B cell (primary cell): ENCODE measurements around the gene AKT3. TPM values are rescaled to one million over a fixed set of nuclear protein-coding genes. Genes with fewer than 3 reads are reported as not detected.

Experiments
- ATAC-seq: fragments of 200-7000 bp; cut with Tn5 transposase; one replicate; pipeline ENCODE4 v1.10.0; 2021; ENCODE audit warnings: low read depth, mild to moderate bottlenecking, moderate number of reproducible peaks, moderate library complexity
- CTCF ChIA-PET: fragments of 350-600 bp; sonication (Branson Sonifier 250); formaldehyde crosslinking; loops from one replicate; lab custom pipeline; 2021; ENCODE audit warnings: antibody characterized with exemption, inconsistent platforms; lab: Charles Lee
- POLR2A ChIA-PET: fragments of 350-600 bp; sonication (Branson Sonifier 250); formaldehyde crosslinking; loops from one replicate; lab custom pipeline; 2021; ENCODE audit warnings: antibody characterized with exemption; lab: Charles Lee
- DNase-seq: peaks from one replicate; pipeline ENCODE4 v3.0.0; 2013
- H2AFZ ChIP-seq: 2 replicates; pipeline ENCODE4 v1.6.1; 2012; ENCODE audit warnings: mild to moderate bottlenecking, low read depth, low read length; ENCODE audit not compliant: insufficient read depth, poor library complexity, severe bottlenecking
- H3K27ac ChIP-seq, 2 donors: 1 replicate in 1 of 2; 2 replicates in 1 of 2; pipeline ENCODE4 v1.5.1; 2012 to 2013; ENCODE audit warnings: low read length in 2 of 2, mild to moderate bottlenecking in 2 of 2, moderate library complexity in 1 of 2
- H3K27me3 ChIP-seq, 4 experiments: fragments of 200-600 bp in 1 of 4; sonication (generic) in 1 of 4; replicated peaks in 1 of 4; 1 replicate in 2 of 4; 2 replicates in 2 of 4; pipeline versions ENCODE4 v1.6.1 to v1.7.0; 2013 to 2016; ENCODE audit warnings: low read length in 3 of 4, mild to moderate bottlenecking in 2 of 4, mixed read lengths in 1 of 4, moderate library complexity in 1 of 4; ENCODE audit not compliant: insufficient read depth in 4 of 4, control insufficient read depth in 3 of 4; ENCODE audit errors: control extremely low read depth in 1 of 4
- H3K36me3 ChIP-seq, 2 experiments: replicated peaks in 1 of 2; 1 replicate in 1 of 2; 2 replicates in 1 of 2; pipeline versions ENCODE4 v1.6.1 to v1.7.1; 2013; ENCODE audit warnings: low read length in 1 of 2; ENCODE audit not compliant: insufficient read depth in 2 of 2, control insufficient read depth in 1 of 2; ENCODE audit errors: control extremely low read depth in 1 of 2, extremely low read depth in 1 of 2
- H3K4me1 ChIP-seq, 2 donors: fragments of 200-600 bp in 1 of 2; sonication (generic) in 1 of 2; 1 replicate in 1 of 2; 2 replicates in 1 of 2; pipeline versions ENCODE4 v1.5.1 to v1.6.1; 2013 to 2017; ENCODE audit warnings: low read length in 2 of 2; ENCODE audit not compliant: control insufficient read depth in 2 of 2, insufficient read depth in 2 of 2
- H3K4me2 ChIP-seq: replicated peaks from 2 replicates; pipeline ENCODE3; 2012; ENCODE audit warnings: mild to moderate bottlenecking, low read depth, low read length; ENCODE audit not compliant: poor library complexity, severe bottlenecking
- H3K4me3 ChIP-seq, 5 experiments: fragments of 200-600 bp in 1 of 5; sonication (generic) in 1 of 5; 1 replicate in 3 of 5; 2 replicates in 2 of 5; pipeline versions ENCODE4 v1.5.1 to v1.7.0; 2011 to 2016; ENCODE audit warnings: low read length in 4 of 5, mild to moderate bottlenecking in 4 of 5, low read depth in 2 of 5, control low read depth in 1 of 5, moderate library complexity in 1 of 5; ENCODE audit not compliant: insufficient read depth in 1 of 5; ENCODE audit errors: control extremely low read depth in 1 of 5, extremely low read depth in 1 of 5
- H3K79me2 ChIP-seq: fragments of 200-600 bp; sonication (generic); one replicate; pipeline ENCODE4 v1.6.0; 2016; ENCODE audit warnings: low read length; ENCODE audit not compliant: control insufficient read depth, insufficient read depth
- H3K9ac ChIP-seq: fragments of 200-600 bp; sonication (generic); 2 replicates; pipeline ENCODE4 v1.6.1; 2017; ENCODE audit warnings: mild to moderate bottlenecking, low read length, moderate library complexity
- H3K9me3 ChIP-seq, 3 donors: one replicate each; pipeline versions ENCODE4 v1.6.1 to v1.7.1; 2013; ENCODE audit warnings: low read length in 2 of 3; ENCODE audit not compliant: control insufficient read depth in 2 of 3, insufficient read depth in 1 of 3; ENCODE audit errors: control extremely low read depth in 1 of 3
- H4K20me1 ChIP-seq: 2 replicates; pipeline ENCODE4 v1.6.0; 2012; ENCODE audit warnings: mild to moderate bottlenecking, low read length; ENCODE audit not compliant: insufficient read depth, control insufficient read depth, poor library complexity, severe bottlenecking
- H3K27ac Mint-ChIP-seq: one replicate; pipeline ENCODE4 v1.8.0; 2021; ENCODE audit warnings: mixed read lengths
- H3K27me3 Mint-ChIP-seq: one replicate; pipeline ENCODE4 v1.8.0; 2021; ENCODE audit warnings: mixed read lengths
- H3K4me1 Mint-ChIP-seq: one replicate; pipeline ENCODE4 v1.8.0; 2021; ENCODE audit warnings: mixed read lengths
- H3K4me3 Mint-ChIP-seq: one replicate; pipeline ENCODE4 v1.8.0; 2021; ENCODE audit warnings: mixed read lengths
- H3K9me3 Mint-ChIP-seq: one replicate; pipeline ENCODE4 v1.8.0; 2022; ENCODE audit warnings: mixed read lengths; ENCODE audit not compliant: insufficient read depth
- EZH2 ChIP-seq: IDR thresholded peaks from 2 replicates; pipeline ENCODE4 v1.6.1; 2012; ENCODE audit warnings: borderline replicate concordance, low read depth, mild to moderate bottlenecking, moderate library complexity, low read length; ENCODE audit not compliant: insufficient read depth, poor library complexity, severe bottlenecking
- WGBS: methylation state at CpG from one replicate; pipeline ENCODE4 v1.1.5; 2013; ENCODE audit warnings: missing lambda C conversion rate; ENCODE audit not compliant: insufficient coverage; 5-methylcytosine and 5-hydroxymethylcytosine counted together
- intact Hi-C: fragments of 100-400 bp; cut with micrococcal nuclease; formaldehyde crosslinking; loops from one replicate; pipeline ENCODE4 v1.10.0; 2022
- polyA plus RNA-seq: library from polyadenylated mRNA; depleted of rRNA; stranded (reverse); fragments of >200 nt; gene quantifications from 2 replicates; pipeline ENCODE4 v1.2.3, GENCODE V29; 2012
- total RNA-seq, 2 donors: library from RNA; stranded (reverse); fragments of 120-200 nt in 1 of 2; gene quantifications; 1 replicate in 1 of 2; 2 replicates in 1 of 2; pipeline versions ENCODE4 v1.2.3 to v1.2.4, GENCODE V29; 2013 to 2022
- TF ChIP-seq, protein P1 (sequence below): fragments of 200-600 bp; IDR thresholded peaks from one replicate; pipeline ENCODE4 v1.8.0; 2022; ENCODE audit warnings: antibody characterized with exemption, mild to moderate bottlenecking

The AKT3 gene
- total and polyA plus RNA-seq, 2 donors (not counting 1 experiment from before 2014, with no cell fraction given): 4.4 to 148 TPM

DNA sequence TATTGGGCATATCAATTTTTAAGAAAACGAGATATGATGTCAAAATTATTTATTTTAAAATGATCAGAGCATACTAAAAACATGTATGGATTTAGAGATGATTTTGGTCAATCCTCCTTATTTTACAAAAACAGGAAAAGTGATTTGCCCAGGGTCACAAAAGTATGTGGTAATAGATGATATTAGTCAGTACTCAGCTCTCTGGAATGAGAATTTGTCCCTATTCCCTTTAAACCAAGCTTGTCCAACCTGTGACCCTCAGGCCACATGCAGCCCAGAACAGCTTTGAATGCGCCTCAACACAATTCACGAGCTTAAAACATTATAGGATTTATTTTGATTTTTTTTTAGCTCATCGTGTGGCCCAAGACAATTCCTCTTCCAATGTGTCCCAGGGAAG lies 104.7 kb downstream of the AKT3 start:
- Histone ChIP-seq H3K4me1 (peaks cover 2 to 3% of the 10 kb centered on the region in 2 donors), H3K27ac (no peak overlapping the region), H2AFZ (no peak overlapping the region), H3K4me2 (no peak overlapping the region), H3K36me3 (peaks cover 0 to 3% of the 10 kb centered on the region in 2 experiments), H3K9me3 (no peaks in the 10 kb centered on the region), H3K27me3 (no peaks in the 10 kb centered on the region), H4K20me1 (no peaks in the 10 kb centered on the region), H3K79me2 (no peaks in the 10 kb centered on the region), H3K9ac (no peak overlapping the region), H3K4me3 (no peak overlapping the region)
- no peak for DNase-seq
- no peaks in the 10 kb centered on the region for H3K9me3 Mint-ChIP-seq
- no CpG with 5 or more reads among the region's 4 CpGs for WGBS
- ChIA-PET CTCF (interaction anchor here (1.0 to 1.2 kb wide), 3 partner anchors 10 to 402 kb away, joined by 3 to 8 read pairs (median 3); no protein-coding TSS in a partner anchor), POLR2A (no interaction called here)
- H3K27ac Mint-ChIP-seq: no peak overlapping the region
- no peak for ATAC-seq
- H3K4me1 Mint-ChIP-seq: peaks cover 6% of the 10 kb centered on the region
- no peaks in the 10 kb centered on the region for H3K27me3 Mint-ChIP-seq
- no peak overlapping the region for H3K4me3 Mint-ChIP-seq
- intact Hi-C loops: no loop called here
- TF ChIP-seq EZH2: no peak
- TF ChIP-seq, protein P1, sequence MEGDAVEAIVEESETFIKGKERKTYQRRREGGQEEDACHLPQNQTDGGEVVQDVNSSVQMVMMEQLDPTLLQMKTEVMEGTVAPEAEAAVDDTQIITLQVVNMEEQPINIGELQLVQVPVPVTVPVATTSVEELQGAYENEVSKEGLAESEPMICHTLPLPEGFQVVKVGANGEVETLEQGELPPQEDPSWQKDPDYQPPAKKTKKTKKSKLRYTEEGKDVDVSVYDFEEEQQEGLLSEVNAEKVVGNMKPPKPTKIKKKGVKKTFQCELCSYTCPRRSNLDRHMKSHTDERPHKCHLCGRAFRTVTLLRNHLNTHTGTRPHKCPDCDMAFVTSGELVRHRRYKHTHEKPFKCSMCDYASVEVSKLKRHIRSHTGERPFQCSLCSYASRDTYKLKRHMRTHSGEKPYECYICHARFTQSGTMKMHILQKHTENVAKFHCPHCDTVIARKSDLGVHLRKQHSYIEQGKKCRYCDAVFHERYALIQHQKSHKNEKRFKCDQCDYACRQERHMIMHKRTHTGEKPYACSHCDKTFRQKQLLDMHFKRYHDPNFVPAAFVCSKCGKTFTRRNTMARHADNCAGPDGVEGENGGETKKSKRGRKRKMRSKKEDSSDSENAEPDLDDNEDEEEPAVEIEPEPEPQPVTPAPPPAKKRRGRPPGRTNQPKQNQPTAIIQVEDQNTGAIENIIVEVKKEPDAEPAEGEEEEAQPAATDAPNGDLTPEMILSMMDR: no peak

DNA sequence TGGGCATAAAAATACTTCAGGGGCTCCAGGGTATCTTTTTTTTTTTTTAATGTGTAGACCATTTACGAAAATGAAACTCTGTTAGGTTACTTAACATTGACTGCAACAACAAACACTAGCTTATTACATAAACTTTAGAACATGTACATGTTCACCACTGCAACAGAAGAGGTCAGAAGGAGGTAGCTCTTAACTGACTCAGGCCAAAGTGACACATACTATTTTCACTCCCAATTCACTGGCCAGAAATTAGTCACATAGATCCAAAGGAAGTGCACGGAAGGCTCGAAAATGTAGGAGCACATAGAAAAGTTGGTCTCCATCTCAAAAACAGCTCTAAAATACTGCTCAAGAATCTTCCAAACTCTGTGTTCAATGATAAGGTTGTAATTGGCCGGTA lies 107.2 kb downstream of the AKT3 start:
- H3K4me1 Mint-ChIP-seq: peaks cover 19% of the 10 kb centered on the region
- POLR2A ChIA-PET: interaction anchor here (0.7 kb wide), 1 partner anchor 1162 kb away, joined by 5 read pairs; no protein-coding TSS in a partner anchor
- H3K27ac Mint-ChIP-seq: no peak overlapping the region
- Histone ChIP-seq H3K9me3 (no peaks in the 10 kb centered on the region), H3K27ac (no peak overlapping the region), H3K4me2 (no peak overlapping the region), H3K27me3 (no peaks in the 10 kb centered on the region), H3K36me3 (peaks cover 0 to 3% of the 10 kb centered on the region in 2 experiments), H3K4me1 (peaks cover 3 to 5% of the 10 kb centered on the region in 2 donors), H4K20me1 (no peaks in the 10 kb centered on the region), H3K79me2 (no peaks in the 10 kb centered on the region), H3K9ac (no peak overlapping the region), H3K4me3 (no peak overlapping the region), H2AFZ (no peak overlapping the region)
- CTCF ChIA-PET: no interaction called here
- TF ChIP-seq EZH2: no peak
- TF ChIP-seq, protein P1: no peak
- WGBS: no CpG with 5 or more reads among the region's 4 CpGs
- no peaks in the 10 kb centered on the region for H3K27me3 Mint-ChIP-seq
- DNase-seq (no peak), ATAC-seq (no peak)
- no peak overlapping the region for H3K4me3 Mint-ChIP-seq
- intact Hi-C loops: no loop called here
- no peaks in the 10 kb centered on the region for H3K9me3 Mint-ChIP-seq
